Endodermal cell (in vitro differentiated cells): ENCODE data around the gene ABI3BP. TPM values are rescaled to one million over a fixed set of nuclear protein-coding genes. Genes with fewer than 3 reads are reported as not detected.

Source experiments
- DNase-seq: peaks from one replicate; pipeline ENCODE4 v3.0.0-alpha.2; 2017
- H3K27ac ChIP-seq: 2 replicates; pipeline ENCODE4 v1.5.1; 2013; ENCODE audit warnings: mild to moderate bottlenecking, low read depth, low read length, moderate library complexity
- H3K27me3 ChIP-seq: 2 replicates; pipeline ENCODE4 v1.6.1; 2013; ENCODE audit warnings: mild to moderate bottlenecking, low read length, moderate library complexity; ENCODE audit not compliant: insufficient read depth, control insufficient read depth, poor library complexity, severe bottlenecking
- H3K36me3 ChIP-seq: 2 replicates; pipeline ENCODE4 v1.7.0; 2013; ENCODE audit warnings: mild to moderate bottlenecking, low read length, moderate library complexity; ENCODE audit not compliant: control insufficient read depth, insufficient read depth
- H3K4me1 ChIP-seq: one replicate; pipeline ENCODE4 v1.7.0; 2013; ENCODE audit warnings: low read length; ENCODE audit not compliant: control insufficient read depth, insufficient read depth
- H3K4me3 ChIP-seq: 2 replicates; pipeline ENCODE4 v1.5.1; 2013; ENCODE audit warnings: mild to moderate bottlenecking, low read length, moderate library complexity
- H3K9ac ChIP-seq: 2 replicates; pipeline ENCODE4 v1.6.1; 2013; ENCODE audit warnings: mild to moderate bottlenecking, low read length, moderate library complexity; ENCODE audit not compliant: poor library complexity, severe bottlenecking; ENCODE audit errors: extremely low read depth
- H3K9me3 ChIP-seq: 2 replicates; pipeline ENCODE4 v1.6.1; 2013; ENCODE audit warnings: mild to moderate bottlenecking, low read length, moderate library complexity; ENCODE audit not compliant: control insufficient read depth
- H3K27ac Mint-ChIP-seq: 2 replicates; pipeline ENCODE4 v1.8.0; 2020; ENCODE audit warnings: mixed read lengths
- H3K27me3 Mint-ChIP-seq: 2 replicates; pipeline ENCODE4 v1.8.0; 2021; ENCODE audit warnings: mild to moderate bottlenecking, mixed read lengths; ENCODE audit not compliant: insufficient read depth
- H3K36me3 Mint-ChIP-seq: 2 replicates; pipeline ENCODE4 v1.8.0; 2020; ENCODE audit warnings: low read depth, mixed read lengths
- H3K4me1 Mint-ChIP-seq: 2 replicates; pipeline ENCODE4 v1.8.0; 2020; ENCODE audit warnings: mixed read lengths
- H3K4me3 Mint-ChIP-seq: 2 replicates; pipeline ENCODE4 v1.8.0; 2020; ENCODE audit warnings: mild to moderate bottlenecking, moderate library complexity, mixed read lengths
- H3K9me3 Mint-ChIP-seq: 2 replicates; pipeline ENCODE4 v1.8.0; 2020; ENCODE audit warnings: mild to moderate bottlenecking, mixed read lengths
- CTCF ChIP-seq: fragments of 200-600 bp; sonication (generic); conservative IDR thresholded peaks from 2 replicates; pipeline ENCODE4 v1.5.0; 2021; ENCODE audit warnings: antibody characterized with exemption, mild to moderate bottlenecking
- WGBS, 2 experiments: methylation state at CpG; one replicate each; pipeline versions ENCODE4 v1.1.5 to v1.1.7; 2013; ENCODE audit warnings: missing lambda C conversion rate in 2 of 2, mixed read lengths in 1 of 2; ENCODE audit not compliant: insufficient coverage in 1 of 2, insufficient read length in 1 of 2; 5-methylcytosine and 5-hydroxymethylcytosine counted together
- total RNA-seq, 2 donors: library from RNA; stranded (reverse); fragmentation: NEBNext Ultra II Directional in 1 of 2; extraction: Animal tissue kit (Norgen Biotek cat#: 25700) in 1 of 2; gene quantifications; 2 replicates in 1 of 2; 3 replicates in 1 of 2; pipeline ENCODE4 v1.2.1, GENCODE V29; 2021

Gene ABI3BP
- total RNA-seq, 2 donors from 2014 or later: 0.42 TPM; not detected in 1

GRCh38 chr3:100882571-100882984 lies 110.6 kb downstream of the ABI3BP start:
- H3K36me3 Mint-ChIP-seq: no peaks in the 10 kb centered on the region
- TF ChIP-seq CTCF: no peak
- Histone ChIP-seq H3K9ac (no peak overlapping the region), H3K27ac (peak overlapping the region; percentile 61), H3K36me3 (no peaks in the 10 kb centered on the region), H3K4me1 (no peaks in the 10 kb centered on the region), H3K27me3 (no peaks in the 10 kb centered on the region), H3K9me3 (no peaks in the 10 kb centered on the region), H3K4me3 (no peak overlapping the region)
- no peak for DNase-seq
- H3K4me1 Mint-ChIP-seq: no peaks in the 10 kb centered on the region
- no peaks in the 10 kb centered on the region for H3K9me3 Mint-ChIP-seq
- H3K27me3 Mint-ChIP-seq: no peaks in the 10 kb centered on the region
- no CpG with 5 or more reads among the region's 1 CpG for WGBS, 2 experiments
- H3K4me3 Mint-ChIP-seq: no peak overlapping the region
- no peak overlapping the region for H3K27ac Mint-ChIP-seq

DNA sequence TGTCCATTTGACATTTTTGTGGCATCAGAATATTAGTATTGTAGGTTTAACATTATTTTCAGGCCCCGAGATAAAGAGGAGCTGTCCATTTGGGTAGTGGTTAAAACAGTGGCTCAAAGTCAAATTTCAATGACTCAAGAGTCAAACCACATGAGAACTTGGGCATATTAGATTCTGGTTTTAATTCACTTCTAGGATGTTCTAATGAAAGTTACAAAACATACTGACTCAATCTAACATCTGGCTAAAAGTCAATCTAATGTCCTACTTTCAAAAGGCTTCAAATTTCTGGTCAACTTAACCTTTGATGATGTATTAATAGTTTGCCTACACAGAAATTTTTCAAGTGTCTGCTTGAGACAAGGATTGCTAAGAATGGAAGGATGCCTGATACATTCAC lies 112.4 kb downstream of the ABI3BP start:
- Histone ChIP-seq H3K4me1 (no peaks in the 10 kb centered on the region), H3K36me3 (no peaks in the 10 kb centered on the region), H3K9me3 (no peaks in the 10 kb centered on the region), H3K27me3 (no peaks in the 10 kb centered on the region), H3K9ac (no peak overlapping the region), H3K4me3 (no peak overlapping the region), H3K27ac (no peak overlapping the region)
- Mint-ChIP-seq H3K9me3 (no peaks in the 10 kb centered on the region), H3K4me1 (no peaks in the 10 kb centered on the region), H3K27me3 (no peaks in the 10 kb centered on the region), H3K36me3 (no peaks in the 10 kb centered on the region), H3K4me3 (no peak overlapping the region), H3K27ac (no peak overlapping the region)
- DNase-seq: no peak
- WGBS, 2 experiments: 100% methylated on average over 1 of the region's 1 CpG
- TF ChIP-seq CTCF: no peak

DNA sequence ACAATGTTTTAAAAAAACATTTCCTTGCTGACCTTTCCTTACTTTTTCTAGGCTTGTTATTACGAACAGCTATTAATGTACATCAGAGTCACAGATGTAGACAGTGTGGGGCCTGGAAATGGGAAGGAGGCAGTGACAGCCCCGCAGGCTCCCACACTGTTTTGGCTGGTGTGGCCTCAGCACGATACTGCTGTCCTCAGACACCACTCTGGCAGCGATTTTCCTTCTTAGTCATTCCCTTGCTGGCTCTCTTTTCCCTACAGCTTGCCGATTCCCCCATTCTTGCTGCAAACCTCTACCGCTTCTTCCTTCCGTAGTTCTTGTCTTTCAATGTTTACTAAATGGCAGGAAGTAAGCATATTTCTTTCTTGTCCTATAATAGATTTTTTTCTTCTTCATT lies 113.1 kb downstream of the ABI3BP start:
- Histone ChIP-seq H3K27ac (no peak overlapping the region), H3K9me3 (no peaks in the 10 kb centered on the region), H3K4me3 (no peak overlapping the region), H3K4me1 (no peaks in the 10 kb centered on the region), H3K9ac (no peak overlapping the region), H3K36me3 (no peaks in the 10 kb centered on the region), H3K27me3 (no peaks in the 10 kb centered on the region)
- Mint-ChIP-seq H3K4me3 (no peak overlapping the region), H3K9me3 (no peaks in the 10 kb centered on the region), H3K27ac (no peak overlapping the region), H3K4me1 (no peaks in the 10 kb centered on the region), H3K27me3 (no peaks in the 10 kb centered on the region), H3K36me3 (no peaks in the 10 kb centered on the region)
- WGBS, 2 experiments: 73% methylated on average over 5 to 7 of the region's 7 CpGs
- DNase-seq: no peak
- TF ChIP-seq CTCF: no peak
